Measurements from ENCODE around the gene HS6ST1.
A peak's percentile ranks its signal among the peaks of the same experiment; 100 is the strongest.

The HS6ST1 gene, protein sequence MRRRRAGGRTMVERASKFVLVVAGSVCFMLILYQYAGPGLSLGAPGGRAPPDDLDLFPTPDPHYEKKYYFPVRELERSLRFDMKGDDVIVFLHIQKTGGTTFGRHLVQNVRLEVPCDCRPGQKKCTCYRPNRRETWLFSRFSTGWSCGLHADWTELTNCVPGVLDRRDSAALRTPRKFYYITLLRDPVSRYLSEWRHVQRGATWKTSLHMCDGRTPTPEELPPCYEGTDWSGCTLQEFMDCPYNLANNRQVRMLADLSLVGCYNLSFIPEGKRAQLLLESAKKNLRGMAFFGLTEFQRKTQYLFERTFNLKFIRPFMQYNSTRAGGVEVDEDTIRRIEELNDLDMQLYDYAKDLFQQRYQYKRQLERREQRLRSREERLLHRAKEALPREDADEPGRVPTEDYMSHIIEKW

DNA sequence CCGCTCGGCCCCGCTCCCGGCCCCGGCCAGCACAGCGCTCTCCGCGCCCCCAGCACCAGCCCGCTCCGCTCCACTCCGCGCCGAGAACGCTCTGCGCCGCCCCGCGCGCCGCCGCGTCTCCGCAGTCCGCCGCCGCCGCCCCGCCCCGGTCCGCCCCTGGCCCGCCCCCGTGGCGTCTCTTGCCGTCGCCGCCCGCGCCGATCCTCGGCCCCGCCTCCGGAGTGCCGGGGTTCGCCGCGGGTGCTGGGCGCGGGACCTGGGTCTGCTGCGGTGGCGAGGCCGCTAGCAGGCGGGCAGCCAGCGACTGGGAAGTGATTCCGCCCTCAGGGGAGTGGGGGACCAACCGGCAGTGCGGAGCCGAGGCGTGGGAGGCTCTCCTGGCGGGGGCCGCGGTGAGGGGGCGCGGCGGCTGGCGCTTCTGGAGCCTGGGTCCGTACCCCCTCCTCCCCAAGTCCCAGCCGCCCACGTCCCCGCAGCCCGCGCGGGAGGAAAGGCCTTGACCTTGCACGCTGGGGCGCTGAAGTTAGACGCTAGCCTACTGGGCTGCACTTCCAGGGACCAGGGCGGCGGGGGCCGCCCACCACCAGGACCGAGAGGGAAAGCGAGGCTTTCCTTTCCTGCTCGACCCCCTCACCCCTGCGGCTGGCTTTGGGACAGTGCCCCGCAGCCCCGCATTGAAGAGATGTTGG lies at the start of gene HS6ST1:
Gene HS6ST1 (minus strand): TSS at position 93 of the 689 bp plus-strand sequence. CDS start 305 bp downstream, outside the sequence.
- DNase-seq: peak; percentile 36

DNA sequence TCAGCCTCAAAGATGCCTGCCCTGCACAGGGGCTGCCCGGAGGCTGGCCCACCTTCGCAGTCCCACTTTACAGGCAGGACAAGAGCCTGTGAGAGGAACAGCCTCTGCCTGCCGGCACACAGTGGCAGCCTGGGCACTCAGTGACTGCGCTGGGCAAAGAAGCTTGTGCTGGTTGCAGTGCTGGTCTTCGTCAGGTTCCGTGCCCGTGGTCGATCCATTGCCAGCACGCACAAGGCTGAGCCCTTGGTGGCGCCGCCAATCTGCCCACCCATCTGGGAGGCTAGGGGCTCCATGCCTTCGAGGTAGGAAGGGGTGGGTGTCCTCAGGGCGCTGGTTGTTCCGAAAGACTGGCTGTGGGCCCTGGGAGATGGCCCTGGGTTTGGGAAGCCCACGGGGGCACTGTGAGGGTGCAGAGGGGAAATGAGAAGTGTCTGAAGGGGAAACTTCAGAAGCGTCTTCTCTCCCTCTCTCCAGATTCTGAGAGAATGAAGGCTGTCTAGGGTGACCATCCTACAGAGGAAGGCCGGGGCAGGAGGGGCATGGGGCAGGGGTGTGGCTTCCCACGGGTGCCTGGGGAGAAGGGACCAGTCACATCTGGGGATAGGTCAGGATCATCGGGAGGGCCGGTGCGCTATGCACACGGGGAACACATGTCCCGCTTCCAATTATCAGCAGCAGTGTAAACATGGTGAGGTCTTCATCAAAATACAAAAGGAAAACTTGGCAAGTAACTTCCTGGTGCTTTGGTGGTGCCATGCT lies 49.1 kb upstream of the HS6ST1 start:
- DNase-seq: no peak

DNA sequence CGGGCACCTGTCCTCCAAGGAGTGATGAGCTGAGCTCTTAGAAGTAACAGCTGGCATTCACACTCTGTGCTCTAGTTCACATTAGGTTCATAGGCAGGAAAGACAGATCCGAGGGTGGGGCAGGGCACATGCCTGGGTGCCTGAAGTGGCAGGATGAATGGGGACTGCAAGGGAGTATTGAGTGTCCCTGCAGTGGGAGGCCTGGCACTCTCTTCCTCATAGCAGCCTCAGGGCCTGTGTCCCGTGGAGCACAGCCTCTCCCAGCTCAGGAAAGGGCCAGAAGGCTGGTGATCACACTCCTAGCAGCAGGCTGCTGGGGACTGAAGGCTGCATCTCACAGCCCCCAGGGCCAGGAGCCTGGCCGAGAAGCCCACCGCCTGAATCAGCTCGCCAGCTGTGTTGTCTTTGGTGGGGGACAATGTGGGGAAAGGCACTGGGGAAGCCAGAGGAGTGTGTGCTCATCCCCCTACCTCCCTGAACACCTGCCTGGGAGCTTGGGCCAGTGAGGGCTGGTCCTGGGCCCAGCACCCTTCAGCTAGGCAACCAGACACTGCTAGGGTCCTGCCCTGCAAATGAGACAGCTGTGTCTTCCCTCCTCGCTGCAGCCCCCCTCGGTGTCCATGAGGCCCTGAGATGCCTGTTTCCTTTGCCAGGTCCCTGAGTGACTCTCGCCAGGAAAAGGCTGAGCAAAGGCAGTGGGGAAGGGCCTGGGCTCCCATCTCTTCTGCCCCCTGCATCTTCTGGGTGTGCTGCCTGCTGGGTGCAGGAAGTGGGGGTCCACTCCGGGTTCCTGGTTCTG lies 48.2 kb upstream of the HS6ST1 start:
- no peak for DNase-seq

DNA sequence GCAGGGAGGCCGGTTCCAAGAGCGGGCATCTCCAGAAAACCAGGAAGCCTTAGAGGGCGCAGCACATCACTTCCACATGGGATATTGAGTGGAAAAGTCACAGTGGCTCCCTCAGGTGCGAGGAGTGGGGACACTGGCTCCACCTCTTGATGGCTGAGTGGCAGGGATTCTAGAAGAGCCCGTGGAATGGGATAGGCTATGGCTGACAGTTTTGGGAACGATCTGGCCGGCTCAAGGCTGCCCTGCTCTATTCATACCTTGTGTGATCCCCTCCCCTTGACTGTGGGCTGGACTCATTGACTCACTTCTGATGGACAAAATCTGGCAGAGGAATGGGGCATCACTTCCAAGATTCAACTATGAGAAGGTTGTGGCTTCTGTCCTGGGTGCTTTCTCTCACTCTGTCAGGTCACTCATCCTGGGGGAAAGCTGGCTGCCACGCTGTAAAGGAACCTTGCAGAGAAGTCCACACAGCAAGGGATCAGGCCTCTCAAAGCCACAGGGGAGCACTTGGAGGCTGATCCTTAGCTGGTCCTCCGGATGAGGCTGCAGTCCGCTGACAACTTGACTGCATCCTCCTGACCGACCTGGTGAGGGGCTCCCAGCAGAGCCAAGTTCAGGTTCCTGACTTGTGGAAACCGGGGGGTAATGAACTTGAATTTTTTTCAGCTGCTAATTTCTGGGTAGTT lies 46.7 kb upstream of the HS6ST1 start:
- no peak for DNase-seq

DNA sequence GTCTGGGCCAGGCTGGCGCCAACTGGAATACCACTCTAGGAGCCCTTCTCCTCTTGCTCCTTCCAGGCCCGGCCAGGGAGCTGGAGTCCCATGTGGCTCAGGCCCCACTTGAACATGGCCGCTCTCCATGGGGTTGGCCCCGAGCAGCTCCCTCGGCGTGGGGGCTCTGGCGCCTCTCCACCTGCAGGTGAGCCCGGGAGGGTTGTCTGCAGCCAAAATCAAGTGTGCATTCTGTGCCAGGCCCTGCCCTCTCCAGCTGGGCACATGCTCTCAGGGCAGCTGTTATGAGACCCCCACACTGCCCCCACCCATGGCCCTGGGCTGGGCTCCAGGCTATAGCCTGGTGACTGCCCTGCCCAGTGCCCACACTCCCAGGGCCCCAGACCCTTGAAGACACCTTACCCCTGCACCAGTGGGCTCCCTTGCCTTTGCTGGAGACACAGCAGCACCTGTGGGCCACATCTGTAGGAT lies 45.8 kb upstream of the HS6ST1 start:
- DNase-seq: no peak

DNA sequence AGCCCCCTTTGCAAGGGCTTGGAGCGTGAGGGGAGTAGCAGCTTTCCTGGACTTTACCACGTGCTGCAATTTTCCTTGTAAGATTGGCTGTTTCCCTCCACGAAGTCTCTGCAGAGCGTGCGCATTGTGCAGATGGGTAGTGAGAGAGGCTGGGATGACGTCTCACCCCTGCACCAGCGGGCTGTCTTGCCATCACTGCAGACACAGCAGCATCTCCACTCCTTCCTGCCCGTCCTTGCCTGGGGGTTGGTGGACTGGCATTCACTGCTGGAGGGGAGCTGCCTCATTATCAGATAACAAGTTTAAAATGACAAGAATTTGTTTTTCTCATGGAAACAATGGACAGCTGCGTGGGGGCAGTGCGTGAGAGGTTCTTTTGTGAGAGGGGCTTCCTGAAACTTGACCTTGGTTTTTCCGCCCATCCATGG lies 45.3 kb upstream of the HS6ST1 start:
- no peak for DNase-seq

DNA sequence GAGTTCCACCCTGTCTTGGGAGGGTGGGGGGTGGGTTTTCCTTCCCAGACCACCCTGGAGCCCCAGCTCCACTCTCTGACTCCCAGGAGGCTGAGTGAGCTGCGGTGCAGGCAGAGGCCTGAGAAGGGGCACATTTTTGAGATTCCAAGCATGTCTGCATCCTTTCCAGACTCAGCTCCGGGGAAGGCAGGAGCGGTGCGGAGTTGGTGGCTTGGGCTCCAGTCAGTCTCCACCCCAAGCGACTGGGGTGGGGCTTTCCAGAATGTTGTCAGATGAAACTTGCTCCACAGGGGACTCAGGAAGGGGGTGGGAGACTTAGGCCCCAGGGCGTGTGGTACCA lies 44.2 kb upstream of the HS6ST1 start:
- DNase-seq: no peak

DNA sequence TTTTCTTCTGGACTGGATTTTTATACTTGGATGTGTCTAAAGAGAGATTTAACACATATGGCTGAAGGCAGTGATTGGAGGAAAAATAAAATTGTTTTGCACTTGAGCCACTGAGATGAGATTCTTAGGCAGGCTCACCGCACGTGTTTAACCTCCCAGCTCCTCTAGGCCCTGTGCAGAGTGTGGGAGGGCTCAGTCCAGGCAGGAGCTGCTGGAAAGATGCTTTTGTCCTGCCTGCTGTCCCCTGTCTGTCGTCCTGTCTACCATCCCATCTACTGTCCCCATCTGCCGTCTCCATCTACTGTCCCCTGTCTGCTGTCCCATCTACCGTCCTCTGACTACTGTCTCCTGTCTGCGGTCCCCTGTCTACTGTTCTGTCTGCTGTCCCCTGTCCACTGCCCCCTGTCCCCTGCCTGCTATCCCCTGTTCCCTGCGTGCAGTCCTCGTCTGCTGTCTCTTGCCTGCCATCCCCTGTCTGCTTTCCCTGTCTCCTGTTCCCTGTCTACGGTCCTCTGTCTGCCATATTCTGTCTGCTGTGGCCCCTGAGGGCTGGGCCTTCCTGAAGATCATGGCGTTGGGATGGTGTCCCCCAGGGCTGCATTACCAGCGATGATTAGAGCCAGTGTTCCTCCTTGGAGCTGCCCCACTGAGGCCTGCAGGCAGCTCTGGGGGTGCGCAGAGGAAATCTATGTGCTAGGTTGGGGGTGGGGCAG lies 43.7 kb upstream of the HS6ST1 start:
- DNase-seq: no peak

DNA sequence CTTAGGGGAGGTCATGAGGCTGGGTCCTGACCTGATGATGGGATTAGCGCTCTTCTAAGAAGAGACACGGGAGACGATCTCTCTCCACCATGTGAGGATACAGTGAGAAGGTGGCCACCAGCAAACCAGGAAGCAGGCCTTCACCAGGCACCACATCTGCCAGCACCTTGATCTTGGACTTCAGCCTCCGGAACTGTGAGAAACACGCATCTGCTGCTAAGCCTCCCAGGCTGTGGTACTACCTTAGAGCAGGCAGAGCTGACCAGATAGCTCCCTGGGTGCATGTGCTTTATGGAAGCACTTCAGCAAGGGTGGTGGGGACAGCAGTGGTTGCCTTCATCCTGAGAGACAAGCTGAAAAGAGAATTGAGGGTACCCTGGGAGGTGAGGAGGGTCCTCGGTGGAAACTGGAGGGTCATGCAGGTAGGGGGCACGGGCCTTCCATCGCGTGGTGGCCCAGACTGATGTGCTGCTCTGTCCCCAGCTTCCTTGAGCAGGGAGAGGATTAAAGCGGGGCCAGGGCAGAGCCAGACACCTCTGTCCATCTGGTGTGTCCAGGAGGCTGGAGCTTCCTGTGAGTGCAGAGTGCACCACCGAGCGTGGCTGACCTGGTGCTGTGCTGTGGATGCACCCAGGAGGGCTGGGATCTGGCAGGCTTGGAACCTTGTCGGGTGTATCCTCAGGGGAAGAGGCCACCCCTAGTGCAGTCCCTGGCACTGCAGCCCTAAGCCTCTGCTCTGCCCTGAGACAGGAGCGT lies 42.9 kb upstream of the HS6ST1 start:
- DNase-seq: no peak

DNA sequence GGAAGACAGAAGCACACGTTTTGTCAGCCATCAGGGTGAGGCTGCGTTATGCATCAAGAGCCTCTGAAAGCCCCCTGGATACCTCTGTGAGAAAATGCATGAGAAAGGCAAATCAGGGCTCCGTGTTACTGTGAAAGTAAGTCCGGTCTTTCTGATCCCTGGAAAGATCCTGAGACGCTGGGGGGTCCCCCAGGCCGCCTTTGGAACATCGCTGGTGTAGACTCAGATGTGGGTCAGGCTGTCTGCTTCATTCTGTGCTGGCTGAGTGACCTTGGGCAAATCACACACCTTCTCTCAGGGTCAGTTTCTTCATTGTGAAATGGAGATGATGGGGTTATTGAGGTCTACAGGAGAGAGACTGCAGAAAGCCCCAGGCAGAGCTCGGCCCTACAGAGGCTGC lies 42.0 kb upstream of the HS6ST1 start:
- DNase-seq: no peak

DNA sequence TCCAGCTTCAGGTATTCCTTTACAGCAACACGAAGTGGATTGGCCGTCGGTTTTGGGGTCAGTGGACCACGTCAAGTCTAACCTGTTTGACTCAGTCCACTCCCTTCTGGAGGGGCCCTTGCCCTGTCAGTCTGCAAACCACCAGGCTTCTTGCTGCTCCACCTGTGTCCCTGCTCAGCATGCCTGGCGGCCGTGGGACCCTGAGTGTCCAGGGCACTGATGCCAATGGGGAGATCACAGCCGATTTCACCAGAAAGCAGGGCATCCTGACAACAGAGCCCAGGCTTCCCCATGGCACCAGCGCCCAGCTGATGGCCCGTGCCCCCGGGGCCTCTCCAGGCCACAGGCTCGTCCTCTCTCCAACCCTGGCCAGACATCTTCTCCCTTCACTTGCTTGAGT lies 41.2 kb upstream of the HS6ST1 start:
- no peak for DNase-seq

DNA sequence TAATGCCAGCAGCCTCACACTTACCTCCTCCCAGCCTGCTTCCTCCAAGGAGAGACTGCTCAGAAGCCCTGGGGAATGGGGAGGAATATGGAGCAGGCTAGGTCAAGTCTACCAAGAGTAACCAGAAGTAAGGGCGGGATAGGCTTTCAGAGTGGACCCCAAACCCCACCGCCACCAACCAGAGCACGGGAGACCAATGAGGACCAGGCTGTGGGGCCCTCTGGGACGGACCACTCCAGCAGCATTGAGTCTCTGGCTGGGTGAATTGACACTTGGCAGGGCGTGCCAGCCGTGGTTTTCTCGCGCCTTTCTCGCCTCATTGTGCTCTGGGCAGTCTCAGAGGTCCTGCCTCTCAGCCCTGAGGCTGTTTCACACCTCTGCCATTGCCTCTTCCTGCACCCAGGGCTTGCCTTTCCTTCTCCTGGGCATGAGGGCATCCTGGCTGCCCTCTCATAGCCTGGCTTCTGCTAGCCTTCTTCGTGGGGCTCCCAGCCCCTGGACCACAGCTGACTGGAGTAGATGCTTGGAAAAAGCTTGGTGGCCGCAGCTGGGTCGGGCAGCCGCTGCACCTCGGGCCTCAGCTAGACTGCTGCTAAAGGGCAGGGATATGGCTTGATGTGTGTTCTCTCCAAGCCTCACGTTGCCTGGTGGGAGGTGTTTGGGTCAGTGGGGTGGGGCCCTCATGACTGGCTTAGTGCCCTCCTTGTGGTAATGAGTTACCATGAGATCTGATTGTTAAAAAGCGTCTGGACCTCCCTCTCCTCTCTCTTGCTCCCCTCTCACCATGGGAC lies 40.5 kb upstream of the HS6ST1 start:
- DNase-seq: no peak

DNA sequence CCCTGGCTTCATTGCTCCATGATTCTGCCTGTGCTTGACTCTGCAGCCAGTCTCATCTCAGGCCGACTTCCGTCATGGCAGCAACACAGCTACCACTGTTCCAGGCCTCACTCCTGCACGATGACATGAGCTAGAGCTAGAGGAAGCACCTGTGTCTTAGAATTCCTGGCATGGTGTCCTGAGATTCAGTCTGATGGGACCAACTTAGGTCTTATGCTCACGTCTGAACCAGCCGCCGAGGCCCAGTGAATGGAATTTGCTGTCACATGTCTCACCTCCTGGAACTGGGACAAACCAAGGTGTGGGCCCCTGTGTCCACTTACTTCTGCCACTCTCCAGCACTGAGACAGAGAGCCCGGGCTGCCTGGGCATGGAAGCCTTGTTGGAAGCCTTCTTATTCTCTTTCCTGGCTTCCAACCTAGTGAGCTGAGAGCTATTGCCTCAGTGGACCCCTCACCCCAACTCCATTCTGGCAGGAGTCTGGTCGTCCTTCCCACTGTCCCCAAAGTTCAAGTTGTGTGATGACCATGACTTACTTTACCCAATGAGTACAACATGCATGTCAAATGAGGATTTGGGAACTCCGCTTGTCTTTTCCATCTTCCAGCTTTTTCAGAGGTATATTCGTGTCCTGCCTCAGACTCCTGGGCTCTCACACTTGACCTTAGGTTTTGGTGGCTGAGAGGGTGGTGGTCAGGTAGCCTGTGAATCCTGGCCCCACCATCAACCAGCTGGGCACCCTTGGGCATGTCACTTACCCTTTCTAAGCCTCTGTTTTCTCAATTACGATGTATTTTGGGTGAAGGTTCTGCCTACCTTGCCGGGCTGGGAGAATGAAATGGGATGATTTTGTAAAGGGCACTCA lies 39.1 kb upstream of the HS6ST1 start:
- no peak for DNase-seq

DNA sequence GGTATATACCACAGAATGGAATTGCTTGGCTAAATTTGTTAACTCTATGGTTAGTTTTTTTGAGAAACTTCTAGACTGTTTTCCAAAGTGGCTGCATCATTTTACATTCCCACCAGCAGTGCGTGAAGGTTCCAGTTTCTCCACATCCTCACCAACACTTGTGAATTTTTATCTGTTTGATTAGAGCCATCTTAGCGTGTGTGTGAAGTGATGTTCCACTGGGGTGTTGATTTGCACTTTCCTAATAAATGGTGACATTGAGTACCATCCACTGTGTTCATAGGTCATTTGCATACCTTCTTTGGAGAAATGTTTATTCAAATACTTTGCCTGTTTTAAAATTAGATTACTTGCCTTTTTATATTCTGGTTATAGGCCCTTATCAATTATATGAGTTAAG lies 37.5 kb upstream of the HS6ST1 start:
- no peak for DNase-seq

DNA sequence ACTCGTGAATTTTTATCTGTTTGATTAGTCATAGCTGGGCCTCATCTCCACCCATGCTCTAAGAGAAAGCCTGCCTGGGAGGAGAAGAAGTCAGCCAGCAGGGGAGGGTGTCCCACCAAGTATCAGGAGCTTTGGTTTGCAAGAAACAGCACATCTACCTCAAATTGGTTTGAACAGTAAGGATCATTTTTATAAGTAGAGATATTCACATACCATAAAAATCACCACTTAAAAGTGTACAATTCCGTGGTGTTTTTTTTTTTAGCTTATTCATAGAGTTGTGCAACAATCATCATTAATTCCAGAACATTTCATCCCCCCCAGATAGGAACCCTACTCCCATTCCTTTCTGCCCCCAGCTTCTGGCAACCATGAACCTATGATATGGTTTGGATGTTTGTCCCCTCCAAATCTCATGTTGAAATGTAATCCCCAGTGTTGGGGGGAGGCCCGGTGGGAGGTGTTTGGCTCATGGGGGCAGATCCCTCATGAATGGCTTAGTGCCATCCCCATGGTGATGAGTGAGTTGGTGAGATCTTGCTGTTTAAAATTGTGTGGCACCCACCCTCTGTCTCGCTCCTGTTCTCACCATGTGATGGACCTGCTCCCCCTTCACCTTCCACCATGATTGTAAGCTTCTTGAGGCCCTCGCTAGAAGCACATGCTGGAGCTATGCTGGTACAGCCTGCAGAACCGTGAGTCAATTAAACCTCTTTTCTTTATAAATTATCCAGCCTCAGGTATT lies 36.2 kb upstream of the HS6ST1 start:
- DNase-seq: no peak

DNA sequence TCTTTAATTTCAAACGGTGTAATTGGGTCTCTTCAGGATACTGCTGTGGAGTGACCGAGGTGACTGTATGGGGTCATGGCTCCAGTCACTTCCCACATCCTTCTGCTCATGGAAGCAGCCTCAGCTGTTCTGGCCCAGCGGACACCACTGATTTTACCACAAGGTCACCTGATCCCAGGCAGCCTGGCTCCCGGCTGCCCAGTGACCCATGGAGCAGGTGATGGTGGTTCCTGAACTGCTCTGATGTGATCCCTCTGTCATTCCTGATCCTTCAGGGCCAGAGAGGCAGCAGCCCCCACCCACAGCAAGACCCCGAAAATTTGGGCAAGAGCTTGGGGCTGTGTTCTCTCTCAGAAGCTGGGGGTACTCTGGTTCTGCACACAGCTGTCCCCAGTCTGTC lies 35.5 kb upstream of the HS6ST1 start:
- no peak for DNase-seq

DNA sequence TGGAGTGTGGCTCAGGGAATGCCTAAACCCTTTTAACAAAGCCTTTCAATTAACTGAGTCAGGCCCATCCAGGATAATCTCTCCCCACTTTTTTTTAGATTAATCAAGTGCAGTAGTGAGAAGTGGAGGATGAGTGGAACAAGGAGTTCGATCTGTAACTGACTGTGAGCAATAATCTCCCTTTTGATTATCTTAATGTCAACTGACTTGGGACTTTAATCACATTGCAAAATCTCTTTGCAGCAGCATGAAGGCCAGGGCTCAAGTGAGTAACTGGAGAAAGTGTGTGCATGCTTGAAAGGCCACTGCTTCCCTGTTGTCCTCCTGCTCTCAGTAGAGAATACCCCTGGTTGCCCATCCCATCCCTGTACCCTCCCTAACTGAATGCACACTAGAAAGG lies 32.1 kb upstream of the HS6ST1 start:
- no peak for DNase-seq

DNA sequence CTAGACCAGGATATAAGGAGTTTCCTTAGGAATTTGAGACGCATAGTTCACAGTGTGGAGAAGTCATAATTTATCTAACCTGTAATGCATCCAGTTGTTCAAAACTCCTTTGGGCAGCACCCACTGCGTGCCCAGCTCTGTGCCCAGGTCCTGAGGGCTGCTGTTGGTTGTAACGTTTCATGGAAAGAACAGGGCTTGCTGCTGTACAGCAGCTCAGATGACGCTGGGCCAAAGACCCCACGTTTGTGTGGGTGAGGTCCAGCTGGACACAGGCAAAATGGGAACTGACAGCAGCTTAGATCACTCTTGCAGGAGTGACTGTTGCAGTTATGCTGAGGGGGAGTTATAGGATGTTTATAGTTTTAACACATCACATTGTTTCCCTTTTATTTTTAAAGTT lies 30.0 kb upstream of the HS6ST1 start:
- DNase-seq: no peak

Data from NCI-H1417 treated with DMSO at 0.1 percent for 48 hours (cell line).